Gastroesophageal sphincter (tissue), 4 donors: Measurements from ENCODE around the gene ZNF627. TPM values are rescaled to one million over a fixed set of nuclear protein-coding genes. Genes with fewer than 3 reads are reported as not detected.

Experiments used
- ATAC-seq: fragments of 150-250 bp; one replicate; pipeline ENCODE4 v1.9.1; 2016; ENCODE audit warnings: mild to moderate bottlenecking, moderate library complexity
- H3K27ac ChIP-seq, 4 donors: fragments of 200-600 bp; sonication (generic) in 3 of 4; 1 replicate in 3 of 4; 2 replicates in 1 of 4; pipeline ENCODE4 v1.5.1; 2016 to 2019
- H3K27me3 ChIP-seq: fragments of 200-600 bp; sonication (generic); one replicate; pipeline ENCODE4 v1.5.1; 2019
- H3K36me3 ChIP-seq, 2 donors: fragments of 200-600 bp; sonication (generic); one replicate each; pipeline ENCODE4 v1.5.1; 2019; ENCODE audit warnings: control low read depth in 1 of 2
- H3K4me1 ChIP-seq, 3 donors: fragments of 200-600 bp; sonication (generic); 1 replicate in 2 of 3; 2 replicates in 1 of 3; pipeline ENCODE4 v1.5.1; 2016 to 2019; ENCODE audit warnings: control low read depth in 2 of 3
- H3K4me3 ChIP-seq, 2 donors: fragments of 200-600 bp; sonication (generic); one replicate each; pipeline ENCODE4 v1.5.1; 2019; ENCODE audit warnings: mild to moderate bottlenecking in 1 of 2, moderate library complexity in 1 of 2
- H3K9me3 ChIP-seq, 3 donors: fragments of 200-600 bp; sonication (generic); one replicate each; pipeline ENCODE4 v1.5.1; 2017 to 2019; ENCODE audit warnings: control low read depth in 2 of 3
- EP300 ChIP-seq: sonication (generic); formaldehyde crosslinking; IDR thresholded peaks from one replicate; pipeline ENCODE4 v1.6.1; 2017; ENCODE audit warnings: antibody characterized with exemption, mild to moderate bottlenecking
- POLR2A ChIP-seq, 2 donors: fragments of 450-650 bp; IDR thresholded peaks; one replicate each; pipeline ENCODE4 v1.6.1; 2017; ENCODE audit warnings: antibody characterized with exemption in 2 of 2, mild to moderate bottlenecking in 2 of 2, moderate library complexity in 1 of 2
- POLR2AphosphoS5 ChIP-seq: sonication (generic); formaldehyde crosslinking; IDR thresholded peaks from one replicate; pipeline ENCODE4 v1.6.1; 2017; ENCODE audit warnings: antibody characterized with exemption
- WGBS, 2 donors: methylation state at CpG; one replicate each; pipeline ENCODE4 v1.1.5; 2018; ENCODE audit warnings: low coverage in 1 of 2; 5-methylcytosine and 5-hydroxymethylcytosine counted together
- total RNA-seq, 4 donors: library from RNA; depleted of rRNA; stranded (reverse); fragments of >200 nt; gene quantifications; one replicate each; pipeline ENCODE4 v1.1.0, GENCODE V29; 2016
- TF ChIP-seq, protein P1 (sequence below), 4 experiments: fragments of 200-600 bp in 2 of 4; fragments of 450-650 bp in 2 of 4; sonication (generic) in 1 of 4; IDR thresholded peaks; one replicate each; pipeline ENCODE4 v1.5.1; 2017 to 2019; ENCODE audit warnings: antibody characterized with exemption in 4 of 4, mild to moderate bottlenecking in 2 of 4, moderate library complexity in 2 of 4

The ZNF627 gene
- total RNA-seq, 4 donors from 2014 or later, result 9.6 to 18.0 (median 10.4) TPM

DNA sequence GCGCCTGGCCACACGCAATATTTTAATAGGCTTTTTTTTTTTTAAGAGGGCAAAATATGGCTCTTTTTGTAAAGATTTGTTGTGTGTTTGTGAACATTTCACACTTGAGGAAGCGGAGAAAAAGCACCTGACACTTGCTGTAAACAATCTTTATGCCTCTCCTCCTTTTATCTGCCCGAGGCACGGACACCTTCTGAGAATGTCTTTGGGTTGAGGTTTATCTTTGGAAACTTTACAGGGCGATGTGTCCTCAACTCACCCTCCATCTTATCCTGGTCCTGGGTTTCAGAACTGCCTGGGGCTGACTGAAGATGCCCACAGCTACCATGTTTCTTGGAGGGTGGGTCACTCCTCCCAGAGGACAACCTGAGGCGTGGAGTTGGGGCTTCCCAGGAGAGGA is 44.0 kb downstream of the ZNF627 start:
- ATAC-seq, result no peak
- no peak overlapping the region for H3K4me3 ChIP-seq
- TF ChIP-seq POLR2A (IDR thresholded peaks at IDR 0.05), result no peak
- no peak for TF ChIP-seq EP300
- TF ChIP-seq, protein P1, sequence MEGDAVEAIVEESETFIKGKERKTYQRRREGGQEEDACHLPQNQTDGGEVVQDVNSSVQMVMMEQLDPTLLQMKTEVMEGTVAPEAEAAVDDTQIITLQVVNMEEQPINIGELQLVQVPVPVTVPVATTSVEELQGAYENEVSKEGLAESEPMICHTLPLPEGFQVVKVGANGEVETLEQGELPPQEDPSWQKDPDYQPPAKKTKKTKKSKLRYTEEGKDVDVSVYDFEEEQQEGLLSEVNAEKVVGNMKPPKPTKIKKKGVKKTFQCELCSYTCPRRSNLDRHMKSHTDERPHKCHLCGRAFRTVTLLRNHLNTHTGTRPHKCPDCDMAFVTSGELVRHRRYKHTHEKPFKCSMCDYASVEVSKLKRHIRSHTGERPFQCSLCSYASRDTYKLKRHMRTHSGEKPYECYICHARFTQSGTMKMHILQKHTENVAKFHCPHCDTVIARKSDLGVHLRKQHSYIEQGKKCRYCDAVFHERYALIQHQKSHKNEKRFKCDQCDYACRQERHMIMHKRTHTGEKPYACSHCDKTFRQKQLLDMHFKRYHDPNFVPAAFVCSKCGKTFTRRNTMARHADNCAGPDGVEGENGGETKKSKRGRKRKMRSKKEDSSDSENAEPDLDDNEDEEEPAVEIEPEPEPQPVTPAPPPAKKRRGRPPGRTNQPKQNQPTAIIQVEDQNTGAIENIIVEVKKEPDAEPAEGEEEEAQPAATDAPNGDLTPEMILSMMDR (IDR thresholded peaks at IDR 0.05), result no peak
- 73 to 80% methylated on average over 2 to 5 of the region's 7 CpGs for WGBS, 2 donors
- peaks cover 0 to 11% (median 0%) of the 10 kb centered on the region in 3 donors for H3K4me1 ChIP-seq
- H3K27me3 ChIP-seq, result no peaks in the 10 kb centered on the region
- H3K27ac ChIP-seq, result no peak overlapping the region
- H3K36me3 ChIP-seq, result no peaks in the 10 kb centered on the region
- no peaks in the 10 kb centered on the region for H3K9me3 ChIP-seq

GRCh38 chr19:11642902-11643301 is 45.6 kb downstream of the ZNF627 start:
- H3K9me3 ChIP-seq, result no peaks in the 10 kb centered on the region
- H3K4me1 ChIP-seq, result peaks cover 0 to 11% (median 0%) of the 10 kb centered on the region in 3 donors
- no peak for ATAC-seq
- H3K27me3 ChIP-seq, result no peaks in the 10 kb centered on the region
- no peak for TF ChIP-seq POLR2AphosphoS5
- H3K27ac ChIP-seq, result no peak overlapping the region
- H3K36me3 ChIP-seq, result no peaks in the 10 kb centered on the region
- H3K4me3 ChIP-seq, result no peak overlapping the region
- 90 to 100% methylated on average over 3 of the region's 3 CpGs for WGBS, 2 donors

DNA sequence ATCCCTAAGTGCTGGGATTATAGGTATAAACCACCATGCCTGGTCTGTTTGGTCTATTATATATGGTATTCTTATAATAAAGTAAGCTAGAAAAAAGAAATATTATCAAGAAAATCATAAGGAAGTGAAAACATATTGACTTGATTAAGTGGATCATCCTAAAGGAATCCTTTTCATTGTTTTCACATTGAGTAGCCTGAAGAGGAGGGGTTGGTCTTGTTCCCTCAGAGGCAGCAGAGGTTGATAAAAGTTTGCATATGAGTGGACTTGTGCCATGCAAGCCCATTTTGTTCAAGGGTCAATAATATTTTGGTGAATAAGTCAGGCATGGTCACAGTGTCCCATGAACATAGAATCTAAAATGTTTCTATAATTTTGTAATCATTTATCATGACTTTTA is 52.7 kb downstream of the ZNF627 start:
- TF ChIP-seq, protein P1 (IDR thresholded peaks at IDR 0.05), result no peak
- TF ChIP-seq POLR2AphosphoS5, result no peak
- peaks cover 0 to 34% (median 4%) of the 10 kb centered on the region in 3 donors for H3K9me3 ChIP-seq
- no peak for ATAC-seq
- H3K27me3 ChIP-seq, result no peaks in the 10 kb centered on the region
- peaks cover 0 to 19% of the 10 kb centered on the region in 2 donors for H3K36me3 ChIP-seq
- no peak overlapping the region for H3K27ac ChIP-seq
- no peaks in the 10 kb centered on the region for H3K4me1 ChIP-seq
- no peak overlapping the region for H3K4me3 ChIP-seq

- no peak for TF ChIP-seq EP300
- no peak for TF ChIP-seq POLR2AphosphoS5
- TF ChIP-seq, protein P1 (IDR thresholded peaks at IDR 0.05), result no peak
- TF ChIP-seq POLR2A (IDR thresholded peaks at IDR 0.05), result no peak
- peaks cover 0 to 19% of the 10 kb centered on the region in 2 donors for H3K36me3 ChIP-seq
- 94% methylated on average over 3 to 4 of the region's 4 CpGs for WGBS, 2 donors
- H3K4me3 ChIP-seq, result no peak overlapping the region
- H3K27ac ChIP-seq, result no peak overlapping the region
- ATAC-seq, result no peak
- H3K4me1 ChIP-seq, result no peaks in the 10 kb centered on the region
- no peaks in the 10 kb centered on the region for H3K27me3 ChIP-seq
- peaks cover 0 to 34% (median 4%) of the 10 kb centered on the region in 3 donors for H3K9me3 ChIP-seq
These were observed 53.8 kb downstream of the ZNF627 start for GRCh38 chr19:11651062-11651461.

DNA sequence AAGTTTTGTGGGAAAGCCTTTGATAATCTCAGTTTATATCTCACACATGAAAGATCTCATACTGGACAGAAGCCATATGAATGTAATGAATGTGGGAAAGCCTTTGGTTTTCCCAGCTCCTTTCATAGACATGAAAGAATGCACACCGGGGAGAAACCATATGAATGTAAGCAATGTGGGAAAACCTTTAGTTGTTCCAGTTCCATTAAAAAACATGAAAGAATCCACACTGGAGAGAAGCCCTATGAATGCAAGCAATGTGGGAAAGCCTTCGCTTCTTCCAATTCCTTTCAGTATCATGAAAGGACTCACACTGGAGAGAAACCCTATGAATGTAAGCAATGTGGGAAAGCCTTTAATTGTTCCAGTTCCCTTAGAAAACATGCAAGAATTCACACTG is 54.8 kb downstream of the ZNF627 start:
- TF ChIP-seq POLR2A (IDR thresholded peaks at IDR 0.05), result no peak
- TF ChIP-seq POLR2AphosphoS5, result no peak
- no peak for TF ChIP-seq EP300
- TF ChIP-seq, protein P1 (IDR thresholded peaks at IDR 0.05), result no peak
- Histone ChIP-seq H3K4me1 (no peaks in the 10 kb centered on the region), H3K27me3 (no peaks in the 10 kb centered on the region), H3K36me3 (peaks cover 0 to 19% of the 10 kb centered on the region in 2 donors), H3K9me3 (peaks cover 0 to 34% (median 4%) of the 10 kb centered on the region in 3 donors), H3K4me3 (no peak overlapping the region), H3K27ac (no peak overlapping the region)
- no peak for ATAC-seq
- WGBS, 2 donors, result 85 to 95% methylated on average over 2 of the region's 2 CpGs
